Measurements from ENCODE around the gene VCL. TPM values are rescaled to one million over a fixed set of nuclear protein-coding genes. Genes with fewer than 3 reads are reported as not detected.
A peak's percentile ranks its signal among the peaks of the same experiment; 100 is the strongest.

Gene VCL
- total and polyA plus RNA-seq, 2 donors (not counting 1 experiment from before 2014, with no cell fraction given) = 161 to 316 TPM

DNA sequence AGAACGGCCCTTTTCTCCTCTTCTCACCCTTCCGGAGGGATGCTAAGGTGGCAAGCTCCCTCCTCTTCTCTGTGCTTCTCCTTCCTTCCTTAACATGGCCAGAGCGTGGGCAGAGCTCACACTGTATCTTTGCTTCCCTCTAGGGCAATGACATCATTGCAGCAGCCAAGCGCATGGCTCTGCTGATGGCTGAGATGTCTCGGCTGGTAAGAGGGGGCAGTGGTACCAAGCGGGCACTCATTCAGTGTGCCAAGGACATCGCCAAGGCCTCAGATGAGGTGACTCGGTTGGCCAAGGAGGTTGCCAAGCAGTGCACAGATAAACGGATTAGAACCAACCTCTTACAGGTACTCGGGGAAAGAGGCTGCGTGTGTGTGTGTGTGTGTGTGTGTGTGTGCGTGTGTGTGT, 116.1 kb downstream of the VCL start:
- Histone ChIP-seq H3K9me3 (ENCODE audit: control insufficient read depth, insufficient read depth, low read depth, low read length) (no peaks in the 10 kb centered on the region), H3K27me3 (ENCODE audit: control insufficient read depth, insufficient read depth, low read length) (no peaks in the 10 kb centered on the region), H3K36me3 (ENCODE audit: control insufficient read depth, insufficient read depth, low read length) (peaks cover 35% of the 10 kb centered on the region), H3K4me1 (ENCODE audit: control insufficient read depth, extremely low read depth, insufficient read depth, low read length) (peaks cover 8% of the 10 kb centered on the region), H3K4me3 (replicated peaks in 1 of 4; ENCODE audit: control extremely low read depth in 1 of 4, insufficient read depth in 1 of 4, low read depth in 3 of 4, low read length in 4 of 4) (no peak overlapping the region), H3K4me2 (ENCODE audit: extremely low read depth, insufficient read depth, low read length) (no peak overlapping the region), H4K20me1 (ENCODE audit: control insufficient read depth, extremely low read depth, insufficient read depth, low read length) (no peaks in the 10 kb centered on the region), H3K79me2 (ENCODE audit: control insufficient read depth, insufficient read depth, low read length) (peaks cover 24% of the 10 kb centered on the region), H3K27ac (ENCODE audit: insufficient read depth, low read length) (peak overlapping the region; percentile 8), H2AFZ (ENCODE audit: low read length) (no peak overlapping the region), H3K9ac (ENCODE audit: insufficient read depth, low read length) (no peak overlapping the region)
- DNase-seq (ENCODE audit: low read depth in 2 of 2) = no peak
- no peak for TF ChIP-seq EZH2 (IDR thresholded peaks at IDR 0.05; ENCODE audit: low read length, missing control alignments)
- TF ChIP-seq, protein P1, sequence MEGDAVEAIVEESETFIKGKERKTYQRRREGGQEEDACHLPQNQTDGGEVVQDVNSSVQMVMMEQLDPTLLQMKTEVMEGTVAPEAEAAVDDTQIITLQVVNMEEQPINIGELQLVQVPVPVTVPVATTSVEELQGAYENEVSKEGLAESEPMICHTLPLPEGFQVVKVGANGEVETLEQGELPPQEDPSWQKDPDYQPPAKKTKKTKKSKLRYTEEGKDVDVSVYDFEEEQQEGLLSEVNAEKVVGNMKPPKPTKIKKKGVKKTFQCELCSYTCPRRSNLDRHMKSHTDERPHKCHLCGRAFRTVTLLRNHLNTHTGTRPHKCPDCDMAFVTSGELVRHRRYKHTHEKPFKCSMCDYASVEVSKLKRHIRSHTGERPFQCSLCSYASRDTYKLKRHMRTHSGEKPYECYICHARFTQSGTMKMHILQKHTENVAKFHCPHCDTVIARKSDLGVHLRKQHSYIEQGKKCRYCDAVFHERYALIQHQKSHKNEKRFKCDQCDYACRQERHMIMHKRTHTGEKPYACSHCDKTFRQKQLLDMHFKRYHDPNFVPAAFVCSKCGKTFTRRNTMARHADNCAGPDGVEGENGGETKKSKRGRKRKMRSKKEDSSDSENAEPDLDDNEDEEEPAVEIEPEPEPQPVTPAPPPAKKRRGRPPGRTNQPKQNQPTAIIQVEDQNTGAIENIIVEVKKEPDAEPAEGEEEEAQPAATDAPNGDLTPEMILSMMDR (conservative IDR thresholded peaks at IDR 0.05 in 1 of 2, IDR thresholded peaks at IDR 0.05 in 1 of 2; ENCODE audit: low read depth in 1 of 2, low read length in 2 of 2) = no peak

DNA sequence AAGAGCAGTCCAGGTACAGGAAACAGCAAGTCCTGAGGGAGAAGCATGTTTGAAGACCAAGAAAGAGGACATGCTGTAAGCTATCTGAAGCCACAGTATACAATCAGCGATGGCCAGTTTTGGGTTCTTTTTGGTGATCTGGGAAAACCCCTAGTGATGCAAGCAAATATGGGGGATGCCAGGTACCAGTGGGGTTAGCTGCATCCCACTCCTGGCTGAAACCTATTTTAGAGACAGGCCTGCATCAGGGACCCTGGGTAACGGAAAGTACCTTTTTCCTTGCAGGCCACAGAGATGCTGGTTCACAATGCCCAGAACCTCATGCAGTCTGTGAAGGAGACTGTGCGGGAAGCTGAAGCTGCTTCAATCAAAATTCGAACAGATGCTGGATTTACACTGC, 119.8 kb downstream of the VCL start:
- Histone ChIP-seq H3K27ac (ENCODE audit: insufficient read depth, low read length) (no peak overlapping the region), H3K36me3 (ENCODE audit: control insufficient read depth, insufficient read depth, low read length) (peaks cover 29% of the 10 kb centered on the region), H3K4me2 (ENCODE audit: extremely low read depth, insufficient read depth, low read length) (no peak overlapping the region), H3K4me1 (ENCODE audit: control insufficient read depth, extremely low read depth, insufficient read depth, low read length) (peaks cover 10% of the 10 kb centered on the region), H3K27me3 (ENCODE audit: control insufficient read depth, insufficient read depth, low read length) (no peaks in the 10 kb centered on the region), H2AFZ (ENCODE audit: low read length) (no peak overlapping the region), H3K9ac (ENCODE audit: insufficient read depth, low read length) (no peak overlapping the region), H4K20me1 (ENCODE audit: control insufficient read depth, extremely low read depth, insufficient read depth, low read length) (no peaks in the 10 kb centered on the region), H3K9me3 (ENCODE audit: control insufficient read depth, insufficient read depth, low read depth, low read length) (no peaks in the 10 kb centered on the region), H3K79me2 (ENCODE audit: control insufficient read depth, insufficient read depth, low read length) (peaks cover 3% of the 10 kb centered on the region), H3K4me3 (replicated peaks in 1 of 4; ENCODE audit: control extremely low read depth in 1 of 4, insufficient read depth in 1 of 4, low read depth in 3 of 4, low read length in 4 of 4) (no peak overlapping the region)
- no peak for TF ChIP-seq EZH2 (IDR thresholded peaks at IDR 0.05; ENCODE audit: low read length, missing control alignments)
- TF ChIP-seq, protein P1 (conservative IDR thresholded peaks at IDR 0.05 in 1 of 2, IDR thresholded peaks at IDR 0.05 in 1 of 2; ENCODE audit: low read depth in 1 of 2, low read length in 2 of 2) = no peak
- no peak for DNase-seq (ENCODE audit: low read depth in 2 of 2)

DNA sequence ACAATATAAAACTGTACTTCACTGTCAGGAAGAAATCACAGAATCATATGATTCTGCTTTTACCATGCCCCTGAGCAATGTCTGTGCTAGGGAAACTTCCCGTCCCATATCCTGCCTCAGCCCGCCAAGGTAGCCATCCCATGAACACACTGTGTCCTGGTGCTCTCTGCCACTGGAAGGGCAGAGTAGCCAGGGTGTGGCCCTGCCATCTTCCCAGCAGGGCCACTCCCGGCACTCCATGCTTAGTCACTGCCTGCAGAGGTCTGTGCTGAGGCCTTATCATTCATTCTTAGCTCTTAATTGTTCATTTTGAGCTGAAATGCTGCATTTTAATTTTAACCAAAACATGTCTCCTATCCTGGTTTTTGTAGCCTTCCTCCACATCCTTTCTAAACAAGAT, 120.9 kb downstream of the VCL start:
- Histone ChIP-seq H3K4me3 (replicated peaks in 1 of 4; ENCODE audit: control extremely low read depth in 1 of 4, insufficient read depth in 1 of 4, low read depth in 3 of 4, low read length in 4 of 4) (no peak overlapping the region), H2AFZ (ENCODE audit: low read length) (no peak overlapping the region), H3K4me2 (ENCODE audit: extremely low read depth, insufficient read depth, low read length) (no peak overlapping the region), H3K9ac (ENCODE audit: insufficient read depth, low read length) (no peak overlapping the region), H3K36me3 (ENCODE audit: control insufficient read depth, insufficient read depth, low read length) (peaks cover 31% of the 10 kb centered on the region), H3K27ac (ENCODE audit: insufficient read depth, low read length) (peak overlapping the region; percentile 13), H3K4me1 (ENCODE audit: control insufficient read depth, extremely low read depth, insufficient read depth, low read length) (peaks cover 10% of the 10 kb centered on the region), H3K79me2 (ENCODE audit: control insufficient read depth, insufficient read depth, low read length) (peaks cover 3% of the 10 kb centered on the region), H3K27me3 (ENCODE audit: control insufficient read depth, insufficient read depth, low read length) (no peaks in the 10 kb centered on the region), H3K9me3 (ENCODE audit: control insufficient read depth, insufficient read depth, low read depth, low read length) (no peaks in the 10 kb centered on the region), H4K20me1 (ENCODE audit: control insufficient read depth, extremely low read depth, insufficient read depth, low read length) (no peaks in the 10 kb centered on the region)
- TF ChIP-seq, protein P1 (conservative IDR thresholded peaks at IDR 0.05 in 1 of 2, IDR thresholded peaks at IDR 0.05 in 1 of 2; ENCODE audit: low read depth in 1 of 2, low read length in 2 of 2) = no peak
- TF ChIP-seq EZH2 (IDR thresholded peaks at IDR 0.05; ENCODE audit: low read length, missing control alignments) = no peak
- peak in 1 of 2 donors; percentile 24 for DNase-seq (ENCODE audit: low read depth in 2 of 2)
